Ovary (tissue), 9 donors: ENCODE measurements around the gene TMPRSS3. TPM values are rescaled to one million over a fixed set of nuclear protein-coding genes. Genes with fewer than 3 reads are reported as not detected.

Experiments used
- DNase-seq, 5 donors: peaks; one replicate each; pipeline ENCODE4 v3.0.0-alpha.2; 2019 to 2020
- H3K27ac ChIP-seq, 2 donors: fragments of 200-600 bp; one replicate each; pipeline versions ENCODE4 v1.5.1 to v1.8.0; 2019 to 2022
- H3K27me3 ChIP-seq: fragments of 200-600 bp; one replicate; pipeline ENCODE4 v1.8.0; 2022
- H3K36me3 ChIP-seq: fragments of 200-600 bp; sonication (generic); one replicate; pipeline ENCODE4 v1.5.1; 2019
- H3K4me1 ChIP-seq: one replicate; pipeline ENCODE4 v1.8.1; 2013; ENCODE audit warnings: mild to moderate bottlenecking, moderate library complexity; ENCODE audit not compliant: insufficient read depth
- H3K4me3 ChIP-seq: fragments of 200-600 bp; sonication (generic); one replicate; pipeline ENCODE4 v1.5.1; 2017
- H3K9me3 ChIP-seq, 2 donors: fragments of 200-600 bp in 1 of 2; sonication (generic) in 1 of 2; one replicate each; pipeline versions ENCODE4 v1.5.1 to v1.8.1; 2013 to 2019; ENCODE audit warnings: mild to moderate bottlenecking in 1 of 2, moderate library complexity in 1 of 2
- EP300 ChIP-seq: sonication (generic); formaldehyde crosslinking; IDR thresholded peaks from one replicate; pipeline ENCODE4 v1.6.1; 2017; ENCODE audit warnings: antibody characterized with exemption
- POLR2A ChIP-seq: fragments of 450-650 bp; IDR thresholded peaks from one replicate; pipeline ENCODE4 v1.6.1; 2017; ENCODE audit warnings: antibody characterized with exemption, mild to moderate bottlenecking, moderate library complexity
- WGBS, 3 donors: extraction: QIAGEN DNeasy Blood & Tissue Kit in 1 of 3; methylation state at CpG; one replicate each; pipeline versions ENCODE4 v1.1.5 to v1.1.7; 2013 to 2017; 5-methylcytosine and 5-hydroxymethylcytosine counted together
- intact Hi-C, 4 donors: fragments of 100-400 bp; cut with DNase I; formaldehyde crosslinking; loops; one replicate each; pipeline versions ENCODE4 v1.11.0 to v1.15.1; 2022 to 2023
- polyA plus RNA-seq, 2 donors: library from polyadenylated mRNA; stranded (reverse); fragments of 200-250 nt in 1 of 2; fragments of 350-450 nt in 1 of 2; fragmentation: Illumina TruSeq in 1 of 2; extraction: RNeasy Lipid Tissue Mini Kit (QIAGEN cat#74804) in 1 of 2; gene quantifications; one replicate each; pipeline ENCODE4 v1.2.3, GENCODE V29; 2013 to 2014
- total RNA-seq, 7 donors: library from RNA; depleted of rRNA in 2 of 7; stranded (reverse); fragments of >200 nt in 2 of 7; fragmentation: NEBNext Ultra II Directional in 3 of 7; extraction: Animal tissue kit (Norgen Biotek cat#: 25700) in 3 of 7; gene quantifications; one replicate each; pipeline versions ENCODE4 v1.1.0 to v1.2.4, GENCODE V29; 2016 to 2023
- TF ChIP-seq, protein P1 (sequence below), 3 donors: fragments of 450-650 bp in 2 of 3; fragments of 200-600 bp in 1 of 3; IDR thresholded peaks; one replicate each; pipeline versions ENCODE4 v1.5.1 to v1.8.0; 2016 to 2022; ENCODE audit warnings: antibody characterized with exemption in 3 of 3, mild to moderate bottlenecking in 1 of 3
- donor health status: DM: no; HTN: no; CAD: no; lungs with moderate emphysema.
- donor health status: DM: no; HTN: no; CAD: no.
- donor health status: Bipolar disorder and iron deficiency.
- donor health status: DM: yes; HTN: yes; CAD: no.
- donor health status: DM: no; HTN: no; CAD: no.
- donor health status: DM: yes; HTN: yes; CAD: no.

TMPRSS3 gene
- total and polyA plus RNA-seq, 9 donors = 0.07 to 28.6 (median 1.4) TPM; not detected in 2

DNA sequence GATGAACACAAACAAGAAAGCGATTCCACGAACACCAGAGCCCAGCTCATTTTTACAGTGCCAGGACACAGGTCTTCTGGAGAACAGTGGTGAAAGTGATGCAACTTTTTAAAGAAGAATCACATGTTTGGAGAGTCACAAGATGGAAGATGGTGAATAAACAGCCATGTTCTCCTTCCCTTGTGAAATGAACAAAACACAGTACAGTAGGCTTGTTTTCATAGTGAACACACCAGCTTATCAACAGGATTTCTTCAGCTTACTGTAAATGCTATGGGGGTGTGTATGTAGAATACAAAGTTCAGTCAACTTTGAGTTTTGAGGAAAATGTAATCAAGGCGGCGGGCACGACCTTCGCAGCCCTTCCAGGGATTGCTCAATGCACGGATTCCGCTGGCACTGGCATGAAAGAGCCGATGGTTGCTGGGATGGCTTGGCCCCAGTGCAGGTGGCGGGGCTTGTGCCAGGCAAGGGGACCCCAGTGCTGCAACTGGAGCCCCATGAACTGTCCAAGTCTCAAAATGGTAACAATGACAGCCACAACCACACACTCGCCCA is 9.7 kb downstream of the TMPRSS3 start:
- 91 to 95% (median 92%) methylated on average over 11 of the region's 11 CpGs for WGBS, 3 donors
- intact Hi-C loops = no loop called here
- H3K4me3 ChIP-seq = no peak overlapping the region
- no peaks in the 10 kb centered on the region for H3K27me3 ChIP-seq
- H3K27ac ChIP-seq = no peak overlapping the region
- no peaks in the 10 kb centered on the region for H3K4me1 ChIP-seq
- no peaks in the 10 kb centered on the region for H3K9me3 ChIP-seq
- TF ChIP-seq POLR2A = no peak
- no peak for TF ChIP-seq EP300
- TF ChIP-seq, protein P1, sequence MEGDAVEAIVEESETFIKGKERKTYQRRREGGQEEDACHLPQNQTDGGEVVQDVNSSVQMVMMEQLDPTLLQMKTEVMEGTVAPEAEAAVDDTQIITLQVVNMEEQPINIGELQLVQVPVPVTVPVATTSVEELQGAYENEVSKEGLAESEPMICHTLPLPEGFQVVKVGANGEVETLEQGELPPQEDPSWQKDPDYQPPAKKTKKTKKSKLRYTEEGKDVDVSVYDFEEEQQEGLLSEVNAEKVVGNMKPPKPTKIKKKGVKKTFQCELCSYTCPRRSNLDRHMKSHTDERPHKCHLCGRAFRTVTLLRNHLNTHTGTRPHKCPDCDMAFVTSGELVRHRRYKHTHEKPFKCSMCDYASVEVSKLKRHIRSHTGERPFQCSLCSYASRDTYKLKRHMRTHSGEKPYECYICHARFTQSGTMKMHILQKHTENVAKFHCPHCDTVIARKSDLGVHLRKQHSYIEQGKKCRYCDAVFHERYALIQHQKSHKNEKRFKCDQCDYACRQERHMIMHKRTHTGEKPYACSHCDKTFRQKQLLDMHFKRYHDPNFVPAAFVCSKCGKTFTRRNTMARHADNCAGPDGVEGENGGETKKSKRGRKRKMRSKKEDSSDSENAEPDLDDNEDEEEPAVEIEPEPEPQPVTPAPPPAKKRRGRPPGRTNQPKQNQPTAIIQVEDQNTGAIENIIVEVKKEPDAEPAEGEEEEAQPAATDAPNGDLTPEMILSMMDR (IDR thresholded peaks at IDR 0.05) = no peak
- no peaks in the 10 kb centered on the region for H3K36me3 ChIP-seq
- DNase-seq = no peak

DNA sequence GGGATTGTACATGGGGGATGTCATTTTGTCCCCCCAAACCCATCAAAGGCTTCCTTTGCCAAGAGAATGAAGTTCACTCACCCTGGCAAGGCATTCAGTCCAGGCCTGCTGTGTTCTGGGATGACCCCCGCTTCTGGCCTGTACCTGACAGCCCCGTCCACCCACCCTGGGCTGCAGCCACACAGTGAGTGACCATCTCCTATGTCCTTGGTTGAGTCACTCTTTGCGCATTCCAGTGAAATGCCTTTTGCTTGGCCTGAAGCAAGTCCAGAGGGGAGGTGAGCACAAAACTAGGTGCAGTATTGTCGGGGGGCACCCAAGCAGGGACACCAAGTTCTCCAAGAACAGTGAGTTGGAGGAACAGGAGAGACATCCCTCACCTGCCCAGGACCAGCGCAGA is 10.2 kb downstream of the TMPRSS3 start:
- WGBS, 3 donors = 87 to 94% (median 89%) methylated on average over 5 of the region's 5 CpGs
- H3K9me3 ChIP-seq = no peaks in the 10 kb centered on the region
- H3K36me3 ChIP-seq = no peaks in the 10 kb centered on the region
- H3K27ac ChIP-seq = no peak overlapping the region
- H3K4me1 ChIP-seq = no peaks in the 10 kb centered on the region
- TF ChIP-seq EP300 = no peak
- TF ChIP-seq, protein P1 (IDR thresholded peaks at IDR 0.05) = no peak
- TF ChIP-seq POLR2A = no peak
- no peaks in the 10 kb centered on the region for H3K27me3 ChIP-seq
- intact Hi-C loops = no loop called here
- H3K4me3 ChIP-seq = no peak overlapping the region
- DNase-seq = no peak

DNA sequence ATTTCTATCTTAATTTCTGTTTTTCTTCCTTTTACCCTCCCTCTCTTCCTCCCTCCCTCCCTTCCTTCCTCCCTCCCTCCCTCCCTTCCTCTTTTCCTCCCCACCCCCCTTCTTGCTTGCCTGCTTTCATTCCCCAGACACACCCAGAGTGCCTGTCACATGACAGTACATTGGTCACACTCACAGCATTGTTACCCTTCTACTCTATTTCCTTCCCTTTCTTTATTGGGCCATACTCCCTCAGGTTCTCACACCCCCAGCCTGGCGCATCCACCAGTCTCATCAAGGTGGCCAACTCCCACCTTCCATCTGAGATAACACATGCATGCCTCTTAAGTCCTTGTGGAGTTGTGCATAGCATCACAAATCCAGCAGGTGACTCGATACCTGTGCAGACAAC is 10.9 kb downstream of the TMPRSS3 start:
- TF ChIP-seq POLR2A (no peak), EP300 (no peak)
- TF ChIP-seq, protein P1 (IDR thresholded peaks at IDR 0.05) = no peak
- intact Hi-C loops = no loop called here
- Histone ChIP-seq H3K27ac (no peak overlapping the region), H3K36me3 (no peaks in the 10 kb centered on the region), H3K4me1 (no peaks in the 10 kb centered on the region), H3K27me3 (no peaks in the 10 kb centered on the region), H3K4me3 (no peak overlapping the region), H3K9me3 (no peaks in the 10 kb centered on the region)
- DNase-seq = no peak
- 65 to 78% (median 74%) methylated on average over 2 of the region's 2 CpGs for WGBS, 3 donors

DNA sequence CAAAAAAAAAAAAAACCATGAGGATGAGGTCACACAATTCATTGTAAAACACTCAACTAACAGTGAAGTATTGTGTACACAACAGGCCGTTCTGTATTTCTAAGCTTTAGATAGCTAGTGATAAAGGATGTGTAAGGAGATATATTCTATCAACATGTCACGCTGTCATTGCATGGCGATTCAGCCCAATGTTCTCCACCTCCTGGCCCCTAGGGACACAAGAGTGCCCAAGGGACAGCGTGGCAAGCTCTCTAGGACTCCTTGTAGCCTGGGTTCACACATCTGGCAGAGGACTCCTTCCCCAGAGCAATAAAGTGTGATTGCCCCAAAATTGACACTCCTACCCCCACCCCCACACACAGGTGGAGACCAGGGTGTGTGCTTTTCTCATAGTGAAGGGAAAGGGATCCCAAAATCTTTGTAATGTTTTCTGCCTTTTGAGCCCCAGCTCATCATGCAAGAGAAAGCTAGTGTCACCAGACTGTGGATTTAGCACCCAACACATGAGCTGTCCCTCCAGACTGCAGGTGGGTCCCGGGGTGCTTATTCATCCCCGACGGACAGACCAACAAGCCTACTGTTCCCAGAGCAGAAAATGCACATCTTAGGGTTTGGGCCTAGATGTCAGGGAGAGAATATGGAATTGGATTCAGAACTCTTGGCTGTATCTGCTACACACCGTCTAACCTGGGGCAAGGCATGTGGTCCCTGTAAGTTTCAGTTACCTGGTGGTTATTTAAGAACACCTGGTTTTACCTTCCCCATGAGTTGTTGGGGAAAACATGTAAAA is 11.5 kb downstream of the TMPRSS3 start:
- DNase-seq = no peak
- no peak overlapping the region for H3K27ac ChIP-seq
- H3K4me3 ChIP-seq = no peak overlapping the region
- intact Hi-C loops = no loop called here
- no peaks in the 10 kb centered on the region for H3K27me3 ChIP-seq
- TF ChIP-seq EP300 (no peak), POLR2A (no peak)
- TF ChIP-seq, protein P1 (IDR thresholded peaks at IDR 0.05) = no peak
- no peaks in the 10 kb centered on the region for H3K4me1 ChIP-seq
- 71 to 73% (median 73%) methylated on average over 8 of the region's 8 CpGs for WGBS, 3 donors
- H3K36me3 ChIP-seq = no peaks in the 10 kb centered on the region
- H3K9me3 ChIP-seq = no peaks in the 10 kb centered on the region
